ENCODE data around the gene SINHCAF. TPM values are rescaled to one million over a fixed set of nuclear protein-coding genes. Genes with fewer than 3 reads are reported as not detected.
A peak's percentile ranks its signal among the peaks of the same experiment; 100 is the strongest.

SINHCAF gene
- total RNA-seq, 4 donors from 2014 or later, result 24.0 to 111 (median 55.2) TPM

GRCh38 chr12:31318657-31319269 is 7.2 kb downstream of the SINHCAF start:
- peaks cover 11 to 12% of the 10 kb centered on the region in 2 donors for H3K4me1 ChIP-seq
- TF ChIP-seq CTCF (IDR thresholded peaks at IDR 0.05) (no peak), POLR2A (IDR thresholded peaks at IDR 0.05) (no peak)

GRCh38 chr12:31317471-31318395 is 8.2 kb downstream of the SINHCAF start:
- TF ChIP-seq CTCF (IDR thresholded peaks at IDR 0.05) (no peak), POLR2A (IDR thresholded peaks at IDR 0.05) (no peak)
- Histone ChIP-seq H3K27me3 (no peaks in the 10 kb centered on the region), H3K4me3 (replicated peaks in 1 of 3) (peak overlapping the region in 1 of 3 donors; percentile 0), H3K9me3 (no peaks in the 10 kb centered on the region), H3K27ac (peak overlapping the region in 1 of 3 donors; percentile 8), H3K4me1 (peaks cover 7 to 11% of the 10 kb centered on the region in 2 donors), H3K36me3 (no peaks in the 10 kb centered on the region)
- DNase-seq, result no peak
- WGBS, 2 donors, result 37 to 53% methylated on average over 8 of the region's 8 CpGs
- intact Hi-C loops (cut with DNase I), result no loop called here

More at GRCh38 chr12:31318657-31319269, 7.2 kb downstream of the SINHCAF start:
- H3K4me3 ChIP-seq (replicated peaks in 1 of 3), result no peak overlapping the region
- no peaks in the 10 kb centered on the region for H3K36me3 ChIP-seq
- intact Hi-C loops (cut with DNase I), result no loop called here
- H3K27ac ChIP-seq, result no peak overlapping the region
- DNase-seq, result no peak
- WGBS, 2 donors, result 96 to 100% methylated on average over 2 of the region's 2 CpGs
- H3K9me3 ChIP-seq, result no peaks in the 10 kb centered on the region
- H3K27me3 ChIP-seq, result no peaks in the 10 kb centered on the region

DNA sequence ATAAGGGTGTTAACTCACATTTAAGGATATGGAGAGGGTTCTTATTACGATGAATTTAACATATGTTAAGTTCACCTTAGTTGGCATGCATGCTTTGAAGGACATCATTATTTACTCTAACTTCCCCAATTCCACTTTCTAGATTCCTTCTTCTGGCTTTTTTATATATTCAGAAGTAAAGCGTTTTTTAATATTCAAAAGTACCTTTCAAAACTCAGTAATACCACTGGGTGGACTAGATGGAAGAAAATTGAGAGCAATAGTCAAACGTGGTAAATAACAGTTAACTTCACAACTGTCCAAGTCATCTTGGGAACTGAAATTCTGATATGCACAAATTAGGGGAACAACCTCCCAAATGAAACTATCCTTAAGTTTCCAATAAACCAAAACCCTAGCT is 9.1 kb downstream of the SINHCAF start:
- peak overlapping the region in 1 of 3 donors; percentile 8 for H3K27ac ChIP-seq
- 61 to 69% methylated on average over 3 of the region's 3 CpGs for WGBS, 2 donors

DNA sequence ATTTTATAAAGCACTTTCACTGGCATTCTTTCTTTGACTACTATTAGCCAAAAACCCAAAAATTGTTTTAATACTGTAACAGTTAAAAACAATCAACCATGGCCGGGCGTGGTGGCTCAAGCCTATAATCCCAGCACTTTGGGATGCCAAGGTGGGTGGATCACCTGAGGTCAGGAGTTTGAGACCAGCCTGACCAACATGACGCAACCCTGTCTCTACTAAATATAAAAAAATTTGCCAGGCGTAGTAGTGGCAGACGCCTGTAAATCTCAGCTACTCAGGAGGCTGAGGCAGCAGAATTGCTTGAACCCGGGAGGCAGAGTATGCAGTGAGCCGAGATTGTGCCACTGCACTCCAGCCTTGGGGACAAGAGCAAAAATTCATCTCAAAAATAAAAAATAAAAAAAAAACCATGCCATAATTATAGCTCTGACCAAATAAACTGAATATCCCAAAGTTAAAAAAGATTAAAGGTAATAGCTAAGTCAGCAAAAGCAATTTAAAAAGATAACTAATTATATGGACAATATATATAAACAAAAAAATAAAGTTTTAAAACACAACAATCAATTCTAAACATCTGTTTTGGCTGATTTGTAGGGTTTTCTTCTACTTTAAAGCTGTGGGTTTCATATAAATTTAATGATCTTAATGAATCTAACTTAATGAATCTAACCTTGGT is 10.0 kb downstream of the SINHCAF start:
- Histone ChIP-seq H3K9me3 (no peaks in the 10 kb centered on the region), H3K4me1 (peaks cover 6% of the 10 kb centered on the region in 2 donors), H3K36me3 (no peaks in the 10 kb centered on the region), H3K27ac (no peak overlapping the region), H3K4me3 (replicated peaks in 1 of 3) (no peak overlapping the region), H3K27me3 (no peaks in the 10 kb centered on the region)
- TF ChIP-seq CTCF (IDR thresholded peaks at IDR 0.05), result no peak
- TF ChIP-seq POLR2A (IDR thresholded peaks at IDR 0.05), result no peak
- 92 to 96% methylated on average over 7 of the region's 7 CpGs for WGBS, 2 donors
- intact Hi-C loops (cut with DNase I), result no loop called here
- no peak for DNase-seq

More for the DNA sequence above, 9.1 kb downstream of the SINHCAF start:
- H3K36me3 ChIP-seq, result no peaks in the 10 kb centered on the region
- TF ChIP-seq CTCF (IDR thresholded peaks at IDR 0.05) (no peak), POLR2A (IDR thresholded peaks at IDR 0.05) (no peak)
- peaks cover 6% of the 10 kb centered on the region in 2 donors for H3K4me1 ChIP-seq
- DNase-seq, result no peak
- H3K4me3 ChIP-seq (replicated peaks in 1 of 3), result peak overlapping the region in 1 of 3 donors; percentile 0
- intact Hi-C loops (cut with DNase I), result no loop called here
- H3K27me3 ChIP-seq, result no peaks in the 10 kb centered on the region
- H3K9me3 ChIP-seq, result no peaks in the 10 kb centered on the region
